ENCODE measurements around the gene EGFL6. TPM values are rescaled to one million over a fixed set of nuclear protein-coding genes. Genes with fewer than 3 reads are reported as not detected.
A peak's percentile ranks its signal among the peaks of the same experiment; 100 is the strongest.

EGFL6 gene
- total RNA-seq = not detected
- polyA plus RNA-seq (2013, experiment 1 of 2) = 2.5 TPM
- 2.7 TPM for polyA plus RNA-seq (2013, experiment 2 of 2)
- long read RNA-seq, experiment 1 = 0 reads
- long read RNA-seq, experiment 2 = 0 reads
- long read RNA-seq, experiment 3 = 0 reads
- long read RNA-seq, experiment 4, partial matches to known transcripts = 1 of 1 reads
- long read RNA-seq, experiment 4, other reads (novel, unspliced or antisense) = 0 of 1 reads

GRCh38 chrX:13569479-13570260 is at the start of gene EGFL6:
EGFL6 (plus strand) TSS chrX:13569601; CDS start chrX:13569862, 261 bp downstream.
- Mint-ChIP-seq H3K27me3 (ENCODE audit: insufficient read depth) (peaks cover 63% of the 10 kb centered on the region), H3K4me3 (peak within 1 kb of the TSS; percentile 52), H3K9me3 (peaks cover 43% of the 10 kb centered on the region), H3K27ac (no peak within 1 kb of the TSS), H3K4me1 (peaks cover 2% of the 10 kb centered on the region), H3K36me3 (ENCODE audit: low read depth) (no peaks in the 10 kb centered on the region)
- H3K4me3 ChIP-seq (ENCODE audit: low read length) = peak within 1 kb of the TSS; percentile 49
- H3K9ac ChIP-seq (ENCODE audit: extremely low read depth, low read length, poor library complexity, severe bottlenecking) = no peak within 1 kb of the TSS
- H3K9me3 ChIP-seq (ENCODE audit: control insufficient read depth, low read length) = no peaks in the 10 kb centered on the region
- H3K36me3 ChIP-seq (ENCODE audit: control insufficient read depth, insufficient read depth, low read length) = no peaks in the 10 kb centered on the region
- peak; percentile 74 for DNase-seq
- WGBS, 2 experiments (ENCODE audit: insufficient coverage in 1 of 2, insufficient read length in 1 of 2) = 4% methylated on average over 57 of the region's 57 CpGs; no CpG with 5 or more reads in 1 of the 2 experiments
- TF ChIP-seq CTCF (conservative IDR thresholded peaks at IDR 0.05) = no peak
- H3K27ac ChIP-seq (ENCODE audit: low read depth, low read length) = no peak within 1 kb of the TSS
- H3K4me1 ChIP-seq (ENCODE audit: control insufficient read depth, insufficient read depth, low read length) = no peaks in the 10 kb centered on the region
- H3K27me3 ChIP-seq (ENCODE audit: control insufficient read depth, insufficient read depth, low read length, poor library complexity, severe bottlenecking) = peaks cover 56% of the 10 kb centered on the region

- DNase-seq = no peak
- Mint-ChIP-seq H3K4me1 (no peaks in the 10 kb centered on the region), H3K36me3 (ENCODE audit: low read depth) (no peaks in the 10 kb centered on the region), H3K27me3 (ENCODE audit: insufficient read depth) (no peaks in the 10 kb centered on the region), H3K27ac (no peak overlapping the region), H3K4me3 (no peak overlapping the region), H3K9me3 (peaks cover 46% of the 10 kb centered on the region)
- Histone ChIP-seq H3K27me3 (ENCODE audit: control insufficient read depth, insufficient read depth, low read length, poor library complexity, severe bottlenecking) (no peaks in the 10 kb centered on the region), H3K9ac (ENCODE audit: extremely low read depth, low read length, poor library complexity, severe bottlenecking) (no peak overlapping the region), H3K9me3 (ENCODE audit: control insufficient read depth, low read length) (no peaks in the 10 kb centered on the region), H3K27ac (ENCODE audit: low read depth, low read length) (no peak overlapping the region), H3K36me3 (ENCODE audit: control insufficient read depth, insufficient read depth, low read length) (no peaks in the 10 kb centered on the region), H3K4me1 (ENCODE audit: control insufficient read depth, insufficient read depth, low read length) (no peaks in the 10 kb centered on the region), H3K4me3 (ENCODE audit: low read length) (no peak overlapping the region)
- no peak for TF ChIP-seq CTCF (conservative IDR thresholded peaks at IDR 0.05)
- no CpG with 5 or more reads among the region's 2 CpGs for WGBS, 2 experiments (ENCODE audit: insufficient coverage in 1 of 2, insufficient read length in 1 of 2)
These were observed 49.0 kb upstream of the EGFL6 start for GRCh38 chrX:13520351-13520750.

- no peaks in the 10 kb centered on the region for H3K9me3 ChIP-seq (ENCODE audit: control insufficient read depth, low read length)
- no peak overlapping the region for H3K27ac ChIP-seq (ENCODE audit: low read depth, low read length)
- H3K36me3 ChIP-seq (ENCODE audit: control insufficient read depth, insufficient read depth, low read length) = no peaks in the 10 kb centered on the region
- no peak for TF ChIP-seq CTCF (conservative IDR thresholded peaks at IDR 0.05)
- H3K9ac ChIP-seq (ENCODE audit: extremely low read depth, low read length, poor library complexity, severe bottlenecking) = no peak overlapping the region
- no peak for DNase-seq
- 90 to 100% methylated on average over 2 of the region's 2 CpGs for WGBS, 2 experiments (ENCODE audit: insufficient coverage in 1 of 2, insufficient read length in 1 of 2)
- Mint-ChIP-seq H3K4me3 (no peak overlapping the region), H3K27ac (no peak overlapping the region), H3K4me1 (no peaks in the 10 kb centered on the region), H3K27me3 (ENCODE audit: insufficient read depth) (no peaks in the 10 kb centered on the region), H3K36me3 (ENCODE audit: low read depth) (no peaks in the 10 kb centered on the region), H3K9me3 (peaks cover 46% of the 10 kb centered on the region)
- no peaks in the 10 kb centered on the region for H3K4me1 ChIP-seq (ENCODE audit: control insufficient read depth, insufficient read depth, low read length)
- no peak overlapping the region for H3K4me3 ChIP-seq (ENCODE audit: low read length)
- H3K27me3 ChIP-seq (ENCODE audit: control insufficient read depth, insufficient read depth, low read length, poor library complexity, severe bottlenecking) = no peaks in the 10 kb centered on the region
These were observed 48.5 kb upstream of the EGFL6 start for GRCh38 chrX:13520936-13521335.

Data from endodermal cell (in vitro differentiated cells).